Stimulated activated CD4-positive, alpha-beta T cell treated with anti-CD3 and anti-CD28 coated beads, Interleukin-4, amount 100 ng/mL, for 1 hour (primary cell): ENCODE results near the gene GLCE.
"Not testable (repeated sequence)": the region's sequence is repeated elsewhere in the genome, so short reads cannot be mapped to it uniquely, and the experiment has no call there.

Experiments used
- DNase-seq: peaks from one replicate; pipeline ENCODE4 v3.0.0-alpha.2; 2020

Gene GLCE

DNA sequence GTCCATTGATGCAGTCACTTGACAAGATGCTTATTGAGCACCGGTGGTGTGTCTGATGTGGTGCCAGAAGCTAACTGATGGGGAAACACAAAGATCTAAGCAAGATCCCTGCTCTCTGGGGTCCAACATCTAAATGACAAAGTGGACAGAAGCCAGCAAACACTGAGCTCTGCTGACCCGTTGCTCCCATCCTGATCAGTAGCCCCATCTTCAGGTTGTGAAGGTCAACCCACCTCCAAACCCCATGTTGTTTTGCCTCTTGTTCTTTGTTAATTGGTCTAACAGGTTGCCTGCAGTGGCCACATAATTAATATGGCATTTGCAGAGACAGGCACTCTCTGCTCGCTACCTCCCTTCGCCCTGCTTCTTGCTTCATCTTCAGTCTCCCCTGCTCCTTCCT, 21.5 kb upstream of the GLCE start:
- DNase-seq = no peak

DNA sequence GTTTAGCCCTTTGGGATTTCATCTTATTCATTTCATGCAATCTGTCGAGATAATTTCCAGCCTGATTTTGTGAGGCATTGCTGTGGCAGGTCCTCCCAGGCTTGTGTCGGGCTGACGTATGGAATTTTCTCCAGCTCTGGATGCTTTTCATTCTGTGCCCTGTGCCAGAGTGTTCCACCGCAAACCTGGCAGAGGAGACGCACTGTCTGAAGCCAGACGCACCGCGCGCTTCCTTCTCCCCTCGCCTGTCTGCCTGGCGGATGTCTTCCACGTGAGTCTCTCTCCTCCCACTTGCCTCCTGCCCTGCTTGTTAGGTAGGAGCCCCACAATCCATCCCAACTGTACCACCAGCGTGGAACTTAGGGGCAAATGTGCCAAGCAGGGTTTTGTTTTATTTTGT, 20.1 kb upstream of the GLCE start:
- no peak for DNase-seq

DNA sequence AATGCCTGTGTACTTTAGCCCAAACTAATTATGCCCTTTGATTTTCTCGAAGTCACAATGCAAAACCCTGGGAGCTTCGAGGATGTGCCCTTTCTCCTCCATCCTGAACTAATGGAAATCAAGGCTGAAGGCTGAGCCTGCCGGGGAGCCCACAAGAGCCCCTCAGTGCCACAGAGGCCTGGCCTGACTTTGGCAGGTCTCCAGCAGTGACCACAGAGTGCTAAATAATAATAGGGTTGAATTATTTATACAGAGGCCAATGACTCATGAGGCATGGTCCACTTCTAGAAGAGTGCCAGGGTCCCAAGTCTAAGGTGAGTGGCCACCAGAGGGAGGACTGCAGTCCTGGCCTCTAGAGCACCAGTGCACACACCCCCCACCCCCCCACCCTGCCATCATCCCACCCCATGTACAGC, 19.1 kb upstream of the GLCE start:
- no peak for DNase-seq

DNA sequence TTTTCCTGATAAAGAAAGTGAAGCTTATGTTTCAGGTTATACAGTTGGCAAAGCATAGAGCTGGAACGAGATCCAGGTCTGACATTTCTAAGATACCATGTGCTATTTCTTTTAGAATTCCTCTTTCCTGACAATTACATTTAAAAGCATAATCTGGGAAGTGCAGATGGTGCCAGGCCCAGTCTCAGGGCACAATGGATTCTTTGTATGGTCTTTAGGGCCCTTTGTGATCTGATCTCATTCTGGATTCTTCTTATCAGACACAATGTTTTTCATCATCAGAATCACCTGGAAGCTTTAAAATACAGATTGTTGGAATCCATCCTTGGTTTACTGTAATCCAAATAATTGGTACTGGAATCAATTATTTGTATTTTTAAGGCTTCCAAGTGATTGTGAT, 18.6 kb upstream of the GLCE start:
- no peak for DNase-seq

DNA sequence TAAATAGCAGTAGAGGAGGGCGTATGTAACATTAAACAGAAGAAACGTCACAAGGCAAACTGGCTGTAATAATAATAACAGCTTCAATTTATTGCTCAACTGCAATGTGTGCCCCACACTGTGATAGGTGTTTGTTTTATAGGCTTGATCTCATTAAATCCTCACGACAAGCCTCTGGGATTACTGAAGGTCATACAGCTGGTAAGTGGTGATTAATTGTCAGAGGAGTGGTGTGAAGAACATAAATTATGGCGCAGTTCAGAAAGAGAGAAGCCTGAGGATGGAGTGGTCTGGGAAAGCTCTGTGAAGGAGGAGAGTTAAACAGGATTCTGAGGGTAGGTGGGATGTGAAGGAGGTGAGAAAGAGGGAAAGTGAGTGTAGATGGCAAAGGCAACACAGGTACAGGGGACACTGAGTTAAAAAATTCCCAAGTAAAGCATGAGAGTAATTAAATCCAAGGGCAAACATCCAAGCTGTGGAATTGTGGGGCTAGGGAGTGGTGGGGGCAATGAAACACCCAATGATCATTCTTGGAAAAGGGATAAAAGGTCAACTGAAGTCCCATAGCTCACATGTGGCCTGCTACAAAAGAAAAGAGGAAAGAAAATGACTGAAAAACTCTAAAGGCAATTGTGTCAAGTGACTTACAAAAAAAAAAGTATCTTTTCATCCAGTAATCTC, 16.5 kb upstream of the GLCE start:
- DNase-seq = no peak

DNA sequence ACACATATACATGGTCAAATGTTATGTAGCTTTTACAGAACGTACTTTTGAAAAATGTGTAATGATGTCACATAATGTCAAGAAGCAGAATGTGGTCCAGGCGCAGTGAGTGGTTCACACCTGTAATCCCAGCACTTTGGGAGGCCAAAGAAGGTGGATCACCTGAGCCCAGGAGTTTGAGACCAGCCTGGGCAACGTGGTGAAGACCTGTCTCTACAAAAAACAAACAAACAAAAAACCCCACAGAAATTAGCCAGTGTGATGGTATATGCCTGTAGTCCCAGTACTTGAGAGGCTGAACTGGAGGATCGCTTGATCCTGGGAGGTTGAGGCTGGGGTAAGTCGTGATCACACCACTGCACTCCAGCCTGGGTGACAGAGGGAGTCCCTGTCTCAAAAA, 15.9 kb upstream of the GLCE start:
- DNase-seq = no peak

DNA sequence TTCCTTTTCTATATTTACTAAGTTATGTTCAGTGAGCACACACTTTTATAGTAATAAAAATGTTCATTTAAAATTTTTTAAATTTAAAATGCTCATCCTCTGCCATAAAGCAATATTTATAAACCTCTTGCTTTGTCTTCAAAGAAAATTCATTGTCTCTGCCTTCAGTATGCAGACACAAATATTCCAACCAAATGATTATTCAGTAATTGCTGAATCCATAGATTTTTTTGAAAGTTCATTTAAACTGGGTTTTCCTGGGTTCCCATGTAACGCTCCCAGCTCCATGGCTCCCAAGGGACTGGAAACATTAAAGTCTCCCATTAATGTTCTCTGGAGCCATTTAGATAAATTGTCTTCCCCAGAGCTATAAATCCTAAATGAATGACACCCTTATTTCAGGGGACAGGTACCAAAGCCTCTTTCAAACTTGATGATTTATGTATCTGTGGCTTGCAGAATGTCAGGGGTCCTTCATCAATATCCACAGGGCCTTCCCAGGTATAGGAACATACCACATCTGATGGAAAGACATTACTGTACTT, 15.2 kb upstream of the GLCE start:
- DNase-seq = no peak

DNA sequence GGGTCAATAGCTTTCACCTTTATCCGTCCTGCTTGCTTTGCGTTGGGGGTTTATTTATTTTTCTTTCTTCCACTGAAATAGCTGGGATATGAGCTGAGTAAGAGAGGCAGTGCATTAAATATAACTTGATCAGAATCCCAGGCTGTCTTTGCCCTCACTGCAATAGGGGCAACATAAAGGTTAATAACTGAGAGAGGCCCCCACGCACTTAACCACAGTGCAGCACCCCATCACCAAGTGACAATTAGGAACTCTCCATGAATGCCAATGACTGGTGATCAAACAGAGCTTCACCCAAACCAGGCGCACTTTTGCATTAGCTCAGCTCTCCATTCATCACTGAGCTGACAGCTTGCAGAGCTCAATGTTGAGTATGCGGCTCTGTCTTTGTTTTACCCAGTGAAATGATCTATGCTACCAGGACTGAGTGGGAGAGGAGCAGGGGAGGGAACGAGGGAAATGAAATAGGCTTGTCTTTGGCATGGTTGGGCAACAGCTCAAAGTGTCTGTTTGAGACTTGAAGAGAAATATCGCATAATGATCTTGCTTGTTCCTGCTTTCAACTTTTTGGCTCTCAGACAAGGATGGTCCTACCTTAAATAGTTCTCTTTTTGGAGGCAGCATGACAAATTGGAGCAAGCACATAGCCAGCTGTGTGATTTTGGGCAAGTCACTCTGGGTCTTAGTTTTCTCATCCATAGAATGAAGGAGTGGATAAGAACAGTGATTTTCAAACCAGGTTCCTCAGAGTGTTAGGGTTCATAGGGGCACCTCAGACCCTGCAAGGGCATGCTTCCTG, 14.5 kb upstream of the GLCE start:
- DNase-seq = no peak

DNA sequence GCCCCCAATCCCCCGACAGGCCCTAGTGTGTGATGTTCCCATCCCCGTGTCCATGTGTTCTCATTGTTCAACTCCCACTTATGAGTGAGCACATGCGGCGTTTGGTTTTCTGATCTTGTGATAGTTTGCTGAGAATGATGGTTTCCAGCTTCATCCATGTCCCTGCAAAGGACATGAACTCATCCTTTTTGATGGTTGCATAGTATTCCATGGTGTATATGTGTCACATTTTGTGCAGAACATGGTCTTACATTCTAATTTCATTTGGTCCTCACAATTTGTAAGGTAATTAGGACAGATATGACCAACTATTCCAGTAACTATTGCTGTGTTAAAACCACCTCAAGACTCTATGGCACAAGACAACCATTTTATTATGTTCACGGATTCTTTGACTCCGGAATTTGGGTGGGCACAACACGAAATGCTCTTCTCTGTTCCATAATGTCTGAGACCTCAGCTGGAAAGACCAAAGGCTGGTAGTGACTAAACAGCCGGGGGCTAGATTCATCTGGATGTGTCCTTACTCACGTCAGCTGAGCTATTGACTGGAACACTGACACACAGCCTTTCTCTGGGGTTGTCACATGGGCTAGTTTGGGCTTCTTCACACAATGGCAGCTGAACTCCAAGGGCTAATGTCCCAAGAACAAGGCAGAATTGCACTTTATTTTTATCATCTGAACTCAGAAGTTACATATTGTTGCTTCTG, 13.6 kb upstream of the GLCE start:
- no peak for DNase-seq

DNA sequence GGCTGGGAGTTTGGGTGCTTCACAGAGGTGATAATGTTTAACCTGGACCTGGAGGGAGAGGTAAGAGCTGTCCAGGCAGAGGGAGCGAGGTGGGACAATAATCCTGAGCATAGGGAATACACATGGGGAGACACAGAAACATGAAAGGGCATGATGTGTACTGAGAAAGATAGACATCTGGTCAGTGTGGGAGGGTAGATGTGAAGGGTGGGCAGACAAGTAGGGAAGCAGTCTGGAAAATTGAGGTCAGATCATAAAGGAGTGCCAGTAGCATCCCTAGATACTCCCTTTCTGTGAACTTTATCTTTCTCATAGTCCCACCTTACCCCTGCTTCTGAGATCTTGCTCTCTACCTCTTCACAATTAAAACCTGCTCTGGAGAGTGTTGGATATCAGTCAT, 12.0 kb upstream of the GLCE start:
- no peak for DNase-seq

DNA sequence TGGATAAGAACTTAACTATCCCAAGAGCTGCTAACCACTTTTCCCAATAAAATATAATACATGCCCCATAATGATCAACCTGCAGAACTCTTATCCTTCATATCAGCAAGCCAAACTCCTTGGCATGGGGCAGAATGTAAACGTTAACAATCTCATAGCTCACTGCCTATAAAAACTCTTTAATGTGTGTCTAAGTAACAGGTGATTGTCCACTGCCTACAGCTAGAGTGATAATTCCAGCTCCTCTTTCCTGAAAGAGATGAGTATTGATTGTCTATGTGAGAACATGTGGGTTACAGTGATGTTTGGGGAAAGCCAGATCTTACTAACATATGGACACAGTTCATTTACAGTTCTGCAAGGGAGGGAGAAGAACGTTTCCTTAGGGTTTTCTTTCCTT, 11.3 kb upstream of the GLCE start:
- DNase-seq = no peak

DNA sequence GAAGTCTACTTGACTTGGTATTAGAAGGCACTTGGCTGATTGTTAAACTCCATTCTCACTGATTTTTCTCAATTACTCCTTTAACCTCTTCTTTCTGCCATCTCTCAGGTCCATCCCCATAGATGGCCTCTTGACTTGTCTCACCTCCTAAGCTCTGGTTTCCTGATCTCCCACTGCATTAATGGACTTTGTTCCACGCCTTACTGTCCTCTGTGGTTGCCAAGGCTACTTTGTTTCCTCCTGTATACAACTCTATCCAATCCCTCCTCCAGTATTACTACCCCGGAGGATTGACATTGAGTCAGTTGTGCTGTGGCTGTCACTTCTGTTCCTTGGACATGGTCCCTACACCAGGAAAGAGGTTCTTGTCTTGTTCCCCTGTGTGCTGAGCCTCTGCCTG, 10.6 kb upstream of the GLCE start:
- DNase-seq = no peak

DNA sequence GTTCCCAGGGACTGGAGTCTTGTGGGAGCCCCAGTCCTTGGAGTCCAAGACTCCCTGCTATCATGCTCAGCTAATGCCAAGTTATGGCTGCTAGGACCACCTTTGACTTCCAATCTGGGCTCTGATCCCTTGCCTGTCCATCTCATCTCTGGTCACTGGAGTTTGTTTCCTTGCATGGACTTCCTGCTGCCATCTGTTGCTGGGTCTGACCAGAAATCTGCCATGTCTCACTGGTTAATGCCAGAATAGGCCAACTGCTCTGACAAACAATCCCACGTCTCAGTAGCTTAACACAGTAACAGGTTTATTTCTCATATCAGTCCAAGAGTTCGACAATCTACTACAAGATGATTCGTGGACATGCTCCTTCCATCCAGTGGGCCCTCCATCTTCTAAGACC, 10.1 kb upstream of the GLCE start:
- no peak for DNase-seq

DNA sequence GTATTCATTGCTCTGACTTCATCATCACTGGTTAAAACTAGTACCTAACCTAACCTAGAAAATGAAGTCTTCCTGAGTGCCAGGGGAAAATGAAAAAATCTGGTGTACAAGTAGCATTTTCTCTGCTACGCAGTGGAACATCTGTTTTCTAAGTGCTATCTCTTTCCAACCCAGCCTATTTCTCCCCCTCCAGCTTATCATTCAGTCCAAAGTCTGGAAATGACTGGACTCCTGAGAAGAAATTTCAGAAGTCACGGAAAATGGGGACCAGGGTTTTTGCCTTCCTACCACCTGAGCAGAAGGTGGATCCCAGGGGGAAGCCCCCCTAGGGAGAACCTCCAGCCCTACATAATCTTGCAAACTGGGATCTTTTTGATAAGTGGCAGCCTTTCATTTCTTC, 9.6 kb upstream of the GLCE start:
- DNase-seq = no peak

DNA sequence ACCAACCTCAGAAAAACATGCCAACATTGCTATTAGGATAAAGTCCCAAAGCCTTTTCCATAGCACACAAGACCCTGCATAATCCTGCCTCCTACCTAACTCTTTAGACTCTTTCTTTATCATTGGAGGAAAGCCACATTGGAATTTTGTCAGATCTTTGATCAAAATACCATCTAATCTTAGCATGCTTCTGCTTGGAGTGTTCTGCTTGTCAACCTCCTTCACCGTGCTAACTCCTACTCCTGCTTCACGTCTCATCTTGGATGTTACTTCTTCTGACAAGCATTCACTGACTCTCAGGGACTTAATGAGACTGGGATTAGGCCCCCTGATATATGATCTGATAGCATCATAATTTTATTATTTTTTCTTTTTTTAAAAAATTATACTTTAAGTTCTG, 7.4 kb upstream of the GLCE start:
- no peak for DNase-seq

DNA sequence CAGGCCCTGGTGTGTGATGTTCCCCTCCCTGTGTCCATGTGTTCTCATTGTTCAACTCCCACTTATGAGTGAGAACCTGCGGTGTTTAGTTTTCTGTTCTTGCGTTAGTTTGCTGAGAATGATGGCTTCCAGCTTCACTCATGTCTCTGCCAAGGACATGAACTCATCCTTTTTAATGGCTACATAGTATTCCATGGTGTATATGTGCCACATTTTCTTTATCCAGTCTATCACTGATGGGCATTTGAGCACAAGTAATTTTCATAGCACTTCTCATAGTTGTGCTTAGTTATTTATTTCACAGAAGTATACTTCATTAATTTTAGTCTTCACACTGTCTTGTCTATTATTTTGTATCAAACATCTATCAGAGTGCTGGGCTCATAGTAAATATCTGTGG, 6.8 kb upstream of the GLCE start:
- not testable (repeated sequence) for DNase-seq

DNA sequence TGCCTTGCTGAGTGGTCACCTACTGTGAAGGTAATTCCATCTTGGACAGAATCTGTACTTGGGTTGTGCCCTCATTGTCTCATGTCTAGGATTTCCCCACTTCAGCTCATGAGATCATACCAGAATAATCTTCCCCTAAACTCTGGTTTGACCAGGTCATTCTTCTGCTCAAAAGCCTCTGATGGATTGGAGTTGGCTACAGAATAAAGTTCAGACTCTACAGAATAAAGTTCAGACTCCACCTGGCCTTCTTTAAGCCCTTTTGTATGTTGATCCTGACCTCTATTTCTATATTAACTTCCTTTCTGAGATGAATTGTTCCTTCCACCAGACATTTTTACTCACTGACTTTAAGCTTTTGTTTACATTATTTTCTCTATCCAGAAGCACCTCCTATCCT, 6.4 kb upstream of the GLCE start:
- DNase-seq = no peak

DNA sequence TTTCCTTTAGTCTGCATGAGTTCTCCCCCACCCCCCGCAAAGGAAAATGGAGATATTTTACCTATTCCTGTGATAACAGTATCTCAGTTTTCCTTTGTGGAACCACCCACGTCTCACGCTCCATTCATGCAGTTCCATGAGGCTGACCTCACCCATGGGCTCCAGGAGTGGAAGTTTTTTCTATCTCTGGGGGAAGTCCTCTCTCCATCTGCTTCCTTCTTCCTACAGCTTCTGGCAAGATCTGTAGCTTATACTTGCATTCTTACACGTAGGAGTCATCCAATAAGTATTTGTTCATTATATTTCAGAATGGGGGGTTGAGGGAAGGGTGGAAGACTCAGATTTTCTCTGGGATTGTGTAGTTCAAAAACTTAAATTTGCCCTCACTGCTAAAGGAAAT, 5.8 kb upstream of the GLCE start:
- no peak for DNase-seq

DNA sequence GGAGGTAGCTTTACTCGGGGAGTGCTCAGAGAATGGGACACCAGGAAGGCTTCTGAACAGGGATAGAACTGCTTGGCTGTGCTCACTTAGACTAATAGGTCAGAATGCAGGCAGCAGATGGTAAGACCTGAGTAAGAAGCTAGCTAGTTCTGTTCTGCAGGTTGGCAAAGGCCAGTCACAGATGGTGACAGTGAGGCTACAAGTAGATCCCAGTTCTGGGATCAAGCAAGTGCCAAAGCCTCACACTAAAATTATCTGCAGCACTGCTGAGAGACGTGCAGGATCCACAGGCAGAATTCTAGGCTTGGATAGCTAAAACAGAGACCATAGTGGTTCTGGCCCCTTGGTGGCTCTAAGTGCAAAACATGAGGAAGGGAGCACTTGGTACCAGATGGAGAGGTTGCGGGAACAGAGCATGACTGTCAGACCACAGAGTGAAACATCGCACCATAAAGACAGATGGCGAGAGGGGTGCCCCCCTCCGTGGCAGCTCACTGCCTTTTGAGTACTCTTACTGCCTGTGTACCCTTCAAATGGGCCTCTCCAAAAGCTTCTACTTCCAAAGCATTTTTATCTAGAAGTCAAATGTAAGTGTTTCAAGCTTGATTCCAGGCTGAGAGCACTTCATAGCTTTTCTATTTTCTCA, 3.6 kb upstream of the GLCE start:
- no peak for DNase-seq

DNA sequence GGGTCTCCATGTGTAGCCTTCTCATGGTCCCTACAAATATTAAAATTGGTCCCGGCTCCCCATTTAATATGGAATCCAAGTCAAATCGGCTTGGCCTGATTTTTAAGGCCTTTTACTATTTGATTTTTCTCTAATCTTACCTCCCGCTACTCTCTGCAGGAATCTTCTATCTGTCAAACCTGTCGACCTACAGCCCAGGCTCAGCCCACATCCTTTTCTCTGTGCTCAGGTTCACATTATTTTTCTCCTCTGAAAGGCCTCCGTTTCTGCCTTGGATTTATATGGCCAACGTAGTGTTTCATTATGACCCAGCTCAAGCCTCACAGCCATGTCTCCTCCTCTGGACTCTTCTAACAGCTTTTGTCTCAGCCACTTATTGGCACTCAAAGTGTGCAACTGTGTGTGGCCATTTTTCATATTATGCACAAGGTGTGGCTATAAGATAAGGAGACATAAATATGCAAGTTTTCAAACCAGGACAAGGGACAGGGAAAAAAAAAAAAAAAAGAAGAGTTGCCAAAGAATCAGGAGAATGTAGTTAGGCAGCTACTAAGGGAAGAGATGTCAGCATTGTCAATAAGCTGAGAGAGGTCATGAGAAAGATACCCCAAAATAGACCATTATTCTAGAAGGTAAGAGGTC, 2.1 kb upstream of the GLCE start:
- DNase-seq = no peak

DNA sequence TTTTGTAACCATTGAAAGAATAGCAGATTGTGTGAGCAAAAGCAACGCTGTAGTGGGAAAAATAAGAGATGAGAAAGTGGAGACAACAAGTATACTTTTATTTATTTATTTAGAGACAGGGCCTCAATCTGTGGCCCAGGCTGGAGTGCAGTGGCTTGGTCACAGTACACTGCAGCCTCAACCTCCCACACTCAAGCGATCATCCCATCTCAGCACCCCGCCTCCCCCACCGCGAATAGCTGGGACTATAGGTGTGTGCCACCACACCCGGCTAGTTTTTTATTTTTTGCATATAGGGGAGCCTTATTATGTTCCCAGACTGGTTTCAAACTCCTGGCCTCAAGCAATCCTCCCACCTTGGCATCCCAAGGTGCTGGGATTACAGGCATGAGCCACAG, 1.6 kb upstream of the GLCE start:
- no peak for DNase-seq

DNA sequence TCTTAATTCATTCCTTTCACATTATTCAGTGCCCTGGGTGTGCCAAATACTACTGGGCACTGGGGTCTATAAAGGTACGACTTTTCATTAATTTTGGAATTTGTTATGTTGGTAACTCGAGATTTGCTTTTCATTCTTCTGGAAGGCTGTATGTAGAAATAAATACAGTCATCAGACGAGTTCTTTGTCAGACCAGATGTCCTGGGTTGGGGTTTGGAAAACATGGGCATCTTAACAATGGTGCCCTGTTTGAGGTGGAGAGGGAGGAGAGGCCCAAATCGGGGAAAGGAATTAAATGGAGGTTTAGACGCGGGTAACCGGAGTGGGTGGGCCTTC, 662 bp upstream of the GLCE start:
- DNase-seq = no peak
